IMR-90 (cell line): Measurements from ENCODE around the gene METTL14. TPM values are rescaled to one million over a fixed set of nuclear protein-coding genes. Genes with fewer than 3 reads are reported as not detected.

Source experiments
- ATAC-seq: fragments of 200-7000 bp; cut with Tn5 transposase; 2 replicates; pipeline ENCODE4 v1.9.1; 2020; ENCODE audit warnings: low read depth, mild to moderate bottlenecking, moderate library complexity
- BruUV-seq: library from RNA; stranded (reverse); fragments of 400-500 nt; replicated peaks from 2 replicates; lab custom pipeline; 2021; lab: Mats Ljungman, UMichigan
- CTCF ChIA-PET: fragments of 300-600 bp; formaldehyde crosslinking; extraction: SDS; loops from one replicate; lab custom pipeline; 2021; ENCODE audit warnings: antibody characterized with exemption; lab: Yijun Ruan, JAX
- POLR2A ChIA-PET: fragments of 300-600 bp; sonication (Branson Sonifier 250); formaldehyde crosslinking; loops from one replicate; lab custom pipeline; 2022; ENCODE audit warnings: antibody characterized with exemption; ENCODE audit not compliant: unreplicated experiment; lab: Charles Lee
- DNase-seq: peaks from one replicate; pipeline ENCODE4 v3.0.0; 2013
- H2AFZ ChIP-seq: replicated peaks from 2 replicates; pipeline ENCODE3; 2013; ENCODE audit warnings: low read length, mild to moderate bottlenecking; ENCODE audit not compliant: poor library complexity
- H2AK5ac ChIP-seq: 2 replicates; pipeline ENCODE4 v1.6.1; 2013; ENCODE audit warnings: low read depth, low read length, inconsistent platforms
- H2AK9ac ChIP-seq: replicated peaks from 2 replicates; pipeline ENCODE3; 2013; ENCODE audit warnings: mild to moderate bottlenecking, low read depth, low read length, moderate library complexity; ENCODE audit not compliant: poor library complexity
- H2BK120ac ChIP-seq: 2 replicates; pipeline ENCODE4 v1.6.1; 2013; ENCODE audit warnings: low read depth, low read length, inconsistent platforms
- H2BK15ac ChIP-seq: 3 replicates; pipeline ENCODE4 v1.6.1; 2013; ENCODE audit warnings: low read depth, low read length, inconsistent platforms
- H2BK20ac ChIP-seq: 2 replicates; pipeline ENCODE4 v1.6.1; 2013; ENCODE audit warnings: low read depth, mild to moderate bottlenecking, inconsistent platforms, low read length, moderate library complexity
- H2BK5ac ChIP-seq: 2 replicates; pipeline ENCODE4 v1.6.1; 2013; ENCODE audit warnings: mild to moderate bottlenecking, low read depth, low read length, inconsistent platforms; ENCODE audit not compliant: poor library complexity, severe bottlenecking
- H3K14ac ChIP-seq: replicated peaks from 2 replicates; pipeline ENCODE4 v1.6.1; 2013; ENCODE audit warnings: low read depth, low read length, inconsistent platforms
- H3K18ac ChIP-seq: 2 replicates; pipeline ENCODE4 v1.6.1; 2013; ENCODE audit warnings: low read depth, low read length, control low read depth
- H3K23ac ChIP-seq: 2 replicates; pipeline ENCODE4 v1.6.1; 2013; ENCODE audit warnings: low read depth, low read length, inconsistent platforms
- H3K27ac ChIP-seq: 2 replicates; pipeline ENCODE4 v1.5.1; 2013; ENCODE audit warnings: mild to moderate bottlenecking, control low read depth, low read length; ENCODE audit not compliant: insufficient read depth
- H3K27me3 ChIP-seq: 2 replicates; pipeline ENCODE4 v1.6.1; 2013; ENCODE audit warnings: low read length; ENCODE audit not compliant: control insufficient read depth, insufficient read depth
- H3K36me3 ChIP-seq: 2 replicates; pipeline ENCODE4 v1.6.1; 2013; ENCODE audit warnings: low read length, mixed read lengths; ENCODE audit not compliant: control insufficient read depth, insufficient read depth
- H3K4ac ChIP-seq: 2 replicates; pipeline ENCODE4 v1.6.1; 2013; ENCODE audit warnings: low read depth, low read length, inconsistent platforms
- H3K4me1 ChIP-seq: 2 replicates; pipeline ENCODE4 v1.6.1; 2013; ENCODE audit warnings: low read length, mixed read lengths; ENCODE audit not compliant: control insufficient read depth, insufficient read depth
- H3K4me2 ChIP-seq: 2 replicates; pipeline ENCODE4 v1.6.1; 2013; ENCODE audit warnings: low read depth, mild to moderate bottlenecking, control low read depth, low read length, moderate library complexity
- H3K4me3 ChIP-seq: 2 replicates; pipeline ENCODE4 v1.5.1; 2013; ENCODE audit warnings: low read depth, mild to moderate bottlenecking, control low read depth, low read length, moderate library complexity; ENCODE audit not compliant: insufficient read depth
- H3K56ac ChIP-seq: 2 replicates; pipeline ENCODE4 v1.6.1; 2013; ENCODE audit warnings: low read length, inconsistent platforms; ENCODE audit not compliant: insufficient read depth; ENCODE audit errors: extremely low read depth
- H3K79me1 ChIP-seq, 2 experiments: 2 replicates each; pipeline ENCODE4 v1.6.1; 2013; ENCODE audit warnings: low read length in 2 of 2, inconsistent platforms in 1 of 2, low read depth in 1 of 2
- H3K9ac ChIP-seq: 2 replicates; pipeline ENCODE4 v1.6.1; 2013; ENCODE audit warnings: low read depth, low read length, control low read depth
- H3K9me1 ChIP-seq: 2 replicates; pipeline ENCODE4 v1.6.1; 2013; ENCODE audit warnings: low read length, inconsistent platforms; ENCODE audit not compliant: insufficient read depth
- H3K9me3 ChIP-seq: 2 replicates; pipeline ENCODE4 v1.6.1; 2013; ENCODE audit warnings: low read length; ENCODE audit not compliant: control insufficient read depth, insufficient read depth
- H4K20me1 ChIP-seq: 2 replicates; pipeline ENCODE4 v1.6.1; 2013; ENCODE audit warnings: low read length, inconsistent platforms; ENCODE audit not compliant: insufficient read depth
- H4K5ac ChIP-seq: 2 replicates; pipeline ENCODE4 v1.6.1; 2013; ENCODE audit warnings: mild to moderate bottlenecking, low read depth, low read length, control low read depth
- H4K8ac ChIP-seq, 2 experiments: 2 replicates each; pipeline ENCODE4 v1.6.1; 2013; ENCODE audit warnings: low read depth in 2 of 2, low read length in 2 of 2, control low read depth in 1 of 2, inconsistent platforms in 1 of 2
- H4K91ac ChIP-seq: 2 replicates; pipeline ENCODE4 v1.6.1; 2013; ENCODE audit warnings: low read depth, low read length, inconsistent platforms; ENCODE audit not compliant: insufficient read depth
- CHD1 ChIP-seq: IDR thresholded peaks from 2 replicates; pipeline ENCODE4 v1.6.1; 2012; ENCODE audit warnings: low read depth, low read length, improper control_type of control experiment
- ELK1 ChIP-seq: fragments of 150-350 bp; IDR thresholded peaks from 2 replicates; pipeline ENCODE4 v1.6.1; 2016; ENCODE audit warnings: low read depth, mild to moderate bottlenecking, low read length, moderate library complexity, borderline replicate concordance
- MAZ ChIP-seq: IDR thresholded peaks from 2 replicates; pipeline ENCODE4 v1.6.1; 2012; ENCODE audit warnings: low read depth, mild to moderate bottlenecking, low read length, improper control_type of control experiment, moderate library complexity, borderline replicate concordance
- MXI1 ChIP-seq: IDR thresholded peaks from 2 replicates; pipeline ENCODE4 v1.6.1; 2012; ENCODE audit warnings: low read depth, mild to moderate bottlenecking, low read length, moderate library complexity, borderline replicate concordance
- NFE2L2 ChIP-seq: fragments of 150-350 bp; IDR thresholded peaks from 2 replicates; pipeline ENCODE4 v1.6.1; 2016; ENCODE audit warnings: low read depth, mild to moderate bottlenecking, low read length
- POLR2A ChIP-seq: IDR thresholded peaks from 2 replicates; pipeline ENCODE4 v1.6.1; 2012; ENCODE audit warnings: mild to moderate bottlenecking, low read depth, low read length
- RAD21 ChIP-seq: IDR thresholded peaks from 2 replicates; pipeline ENCODE4 v1.6.1; 2012; ENCODE audit warnings: low read length, improper control_type of control experiment
- RFX5 ChIP-seq: IDR thresholded peaks from 2 replicates; pipeline ENCODE4 v1.8.0; 2012; ENCODE audit warnings: low read depth, mild to moderate bottlenecking, low read length, moderate library complexity
- SMC3 ChIP-seq: fragments of 150-350 bp; IDR thresholded peaks from 2 replicates; pipeline ENCODE4 v1.6.1; 2016; ENCODE audit warnings: low read depth, mild to moderate bottlenecking, antibody characterized with exemption, low read length, moderate library complexity
- whole genome bisulfite sequencing, 2 experiments: methylation state at CpG; one replicate each; pipeline versions ENCODE4 v1.1.5 to v1.1.7; 2013; ENCODE audit warnings: missing lambda C conversion rate in 2 of 2; ENCODE audit not compliant: insufficient read length in 1 of 2; ENCODE audit errors: extremely low coverage in 2 of 2; 5-methylcytosine and 5-hydroxymethylcytosine counted together
- dilution Hi-C: fragments of 300-500 bp; cut with HindIII; formaldehyde crosslinking; loops from one replicate; pipeline ENCODE4 v1.14.3; 2018; ENCODE audit warnings: low sequenced_read_pairs; ENCODE audit not compliant: unreplicated experiment
- in situ Hi-C: fragments of 300-500 bp; cut with MboI; formaldehyde crosslinking; loops from 3 replicates; pipeline ENCODE4 v1.14.3; 2019; ENCODE audit warnings: low sequenced_read_pairs, inconsistent platforms, mixed read lengths
- intact Hi-C: fragments of 100-400 bp; cut with micrococcal nuclease; formaldehyde crosslinking; loops from 2 replicates; pipeline ENCODE4 v1.10.0; 2022
- polyA plus RNA-seq, 3 experiments: library from polyadenylated mRNA; depleted of rRNA; stranded (reverse); fragments of >200 nt; gene quantifications; 2 replicates each; pipeline ENCODE4 v1.2.3, GENCODE V29; 2012; ENCODE audit warnings: low replicate concordance in 1 of 3
- total RNA-seq: library from RNA; depleted of rRNA; stranded (reverse); fragments of >200 nt; gene quantifications from 2 replicates; pipeline ENCODE4 v1.2.3, GENCODE V29; 2012
- TF ChIP-seq, protein P1 (sequence below): conservative IDR thresholded peaks from 2 replicates; pipeline ENCODE4 v1.5.1; 2012; ENCODE audit warnings: mild to moderate bottlenecking, low read depth, low read length, improper control_type of control experiment
- TF ChIP-seq, protein P2 (sequence below): fragments of 150-350 bp; IDR thresholded peaks from 2 replicates; pipeline ENCODE4 v1.6.1; 2017; ENCODE audit warnings: mild to moderate bottlenecking, antibody characterized with exemption, low read length, low read depth

Gene METTL14
- total and polyA plus RNA-seq, 2 of the 4 experiments (the other 2 are of a cell fraction) = 5.0 to 9.3 TPM

GRCh38 chr4:118711052-118711451, 25.9 kb downstream of the METTL14 start:
- Histone ChIP-seq H4K5ac (no peak overlapping the region), H3K23ac (no peak overlapping the region), H3K4me2 (no peak overlapping the region), H2AFZ (no peak overlapping the region), H3K27me3 (no peaks in the 10 kb centered on the region), H3K56ac (no peak overlapping the region), H3K14ac (no peak overlapping the region), H4K20me1 (no peaks in the 10 kb centered on the region; the same call in 1 of the 2 replicates), H2AK9ac (no peak overlapping the region), H3K9me1 (no peaks in the 10 kb centered on the region), H4K91ac (no peak overlapping the region), H3K4ac (no peak overlapping the region), H3K4me1 (peaks cover 2% of the 10 kb centered on the region; the same call in 1 of the 2 replicates), H3K36me3 (peaks cover 16% of the 10 kb centered on the region), H3K18ac (no peak overlapping the region), H2BK15ac (no peak overlapping the region), H4K8ac (no peak overlapping the region), H3K79me1 (no peaks in the 10 kb centered on the region; a peak in 1 of 4 replicates), H2AK5ac (no peak overlapping the region), H2BK120ac (no peak overlapping the region), H3K27ac (no peak overlapping the region), H3K9me3 (no peaks in the 10 kb centered on the region), H2BK20ac (no peak overlapping the region), H3K4me3 (no peak overlapping the region), H2BK5ac (no peak overlapping the region), H3K9ac (no peak overlapping the region)
- ChIA-PET CTCF (no interaction called here), POLR2A (no interaction called here)
- TF ChIP-seq CHD1 (no peak), NFE2L2 (no peak), ELK1 (no peak), MAZ (no peak), POLR2A (no peak), RAD21 (no peak), RFX5 (no peak), SMC3 (no peak), MXI1 (no peak)
- TF ChIP-seq, protein P1, sequence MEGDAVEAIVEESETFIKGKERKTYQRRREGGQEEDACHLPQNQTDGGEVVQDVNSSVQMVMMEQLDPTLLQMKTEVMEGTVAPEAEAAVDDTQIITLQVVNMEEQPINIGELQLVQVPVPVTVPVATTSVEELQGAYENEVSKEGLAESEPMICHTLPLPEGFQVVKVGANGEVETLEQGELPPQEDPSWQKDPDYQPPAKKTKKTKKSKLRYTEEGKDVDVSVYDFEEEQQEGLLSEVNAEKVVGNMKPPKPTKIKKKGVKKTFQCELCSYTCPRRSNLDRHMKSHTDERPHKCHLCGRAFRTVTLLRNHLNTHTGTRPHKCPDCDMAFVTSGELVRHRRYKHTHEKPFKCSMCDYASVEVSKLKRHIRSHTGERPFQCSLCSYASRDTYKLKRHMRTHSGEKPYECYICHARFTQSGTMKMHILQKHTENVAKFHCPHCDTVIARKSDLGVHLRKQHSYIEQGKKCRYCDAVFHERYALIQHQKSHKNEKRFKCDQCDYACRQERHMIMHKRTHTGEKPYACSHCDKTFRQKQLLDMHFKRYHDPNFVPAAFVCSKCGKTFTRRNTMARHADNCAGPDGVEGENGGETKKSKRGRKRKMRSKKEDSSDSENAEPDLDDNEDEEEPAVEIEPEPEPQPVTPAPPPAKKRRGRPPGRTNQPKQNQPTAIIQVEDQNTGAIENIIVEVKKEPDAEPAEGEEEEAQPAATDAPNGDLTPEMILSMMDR = no peak
- TF ChIP-seq, protein P2, sequence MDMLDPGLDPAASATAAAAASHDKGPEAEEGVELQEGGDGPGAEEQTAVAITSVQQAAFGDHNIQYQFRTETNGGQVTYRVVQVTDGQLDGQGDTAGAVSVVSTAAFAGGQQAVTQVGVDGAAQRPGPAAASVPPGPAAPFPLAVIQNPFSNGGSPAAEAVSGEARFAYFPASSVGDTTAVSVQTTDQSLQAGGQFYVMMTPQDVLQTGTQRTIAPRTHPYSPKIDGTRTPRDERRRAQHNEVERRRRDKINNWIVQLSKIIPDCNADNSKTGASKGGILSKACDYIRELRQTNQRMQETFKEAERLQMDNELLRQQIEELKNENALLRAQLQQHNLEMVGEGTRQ = no peak
- ATAC-seq = no peak
- in situ Hi-C loops (no loop called here), intact Hi-C loops (no loop called here), dilution Hi-C loops (no loop called here)
- BruUV-seq = no TSS peak
- no peak for DNase-seq
- WGBS, 2 experiments = no CpG with 5 or more reads among the region's 2 CpGs
